ENCODE results near the gene PAX4.

Gene PAX4

DNA sequence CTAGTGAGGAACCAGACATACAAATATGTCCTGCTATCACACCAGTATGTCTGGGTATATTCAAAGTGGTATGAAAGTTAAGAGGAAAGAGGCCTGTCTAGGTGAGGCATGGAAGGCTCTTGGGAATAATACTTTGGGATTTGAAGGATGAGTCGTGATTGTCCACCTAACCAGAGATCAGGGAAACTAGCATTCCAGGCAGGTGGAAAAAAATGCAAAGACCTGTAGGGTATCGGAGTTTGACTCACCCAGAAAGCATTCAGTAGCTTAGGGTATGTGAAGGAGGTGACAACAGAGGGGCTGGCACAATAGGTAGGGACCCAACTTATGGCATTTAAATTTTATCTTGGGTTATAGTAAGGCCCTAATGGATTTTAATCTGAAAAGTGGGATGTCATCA lies 31.6 kb downstream of the PAX4 start:
- Histone ChIP-seq H3K4me1 (peaks cover 6% of the 10 kb centered on the region), H3K4me2 (ENCODE audit: low read length) (no peak overlapping the region), H2AFZ (no peak overlapping the region), H3K36me3 (ENCODE audit: control insufficient read depth, insufficient read depth, low read length) (no peaks in the 10 kb centered on the region), H3K27ac (no peak overlapping the region), H3K9ac (no peak overlapping the region), H3K9me3 (ENCODE audit: control insufficient read depth, low read length) (no peaks in the 10 kb centered on the region), H3K79me2 (peaks cover 14% of the 10 kb centered on the region), H3K4me3 (ENCODE audit: low read depth, low read length) (no peak overlapping the region), H3K27me3 (ENCODE audit: control insufficient read depth, insufficient read depth, low read length) (no peaks in the 10 kb centered on the region)
- TF ChIP-seq, protein P1, sequence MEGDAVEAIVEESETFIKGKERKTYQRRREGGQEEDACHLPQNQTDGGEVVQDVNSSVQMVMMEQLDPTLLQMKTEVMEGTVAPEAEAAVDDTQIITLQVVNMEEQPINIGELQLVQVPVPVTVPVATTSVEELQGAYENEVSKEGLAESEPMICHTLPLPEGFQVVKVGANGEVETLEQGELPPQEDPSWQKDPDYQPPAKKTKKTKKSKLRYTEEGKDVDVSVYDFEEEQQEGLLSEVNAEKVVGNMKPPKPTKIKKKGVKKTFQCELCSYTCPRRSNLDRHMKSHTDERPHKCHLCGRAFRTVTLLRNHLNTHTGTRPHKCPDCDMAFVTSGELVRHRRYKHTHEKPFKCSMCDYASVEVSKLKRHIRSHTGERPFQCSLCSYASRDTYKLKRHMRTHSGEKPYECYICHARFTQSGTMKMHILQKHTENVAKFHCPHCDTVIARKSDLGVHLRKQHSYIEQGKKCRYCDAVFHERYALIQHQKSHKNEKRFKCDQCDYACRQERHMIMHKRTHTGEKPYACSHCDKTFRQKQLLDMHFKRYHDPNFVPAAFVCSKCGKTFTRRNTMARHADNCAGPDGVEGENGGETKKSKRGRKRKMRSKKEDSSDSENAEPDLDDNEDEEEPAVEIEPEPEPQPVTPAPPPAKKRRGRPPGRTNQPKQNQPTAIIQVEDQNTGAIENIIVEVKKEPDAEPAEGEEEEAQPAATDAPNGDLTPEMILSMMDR (IDR thresholded peaks at IDR 0.05) = no peak

DNA sequence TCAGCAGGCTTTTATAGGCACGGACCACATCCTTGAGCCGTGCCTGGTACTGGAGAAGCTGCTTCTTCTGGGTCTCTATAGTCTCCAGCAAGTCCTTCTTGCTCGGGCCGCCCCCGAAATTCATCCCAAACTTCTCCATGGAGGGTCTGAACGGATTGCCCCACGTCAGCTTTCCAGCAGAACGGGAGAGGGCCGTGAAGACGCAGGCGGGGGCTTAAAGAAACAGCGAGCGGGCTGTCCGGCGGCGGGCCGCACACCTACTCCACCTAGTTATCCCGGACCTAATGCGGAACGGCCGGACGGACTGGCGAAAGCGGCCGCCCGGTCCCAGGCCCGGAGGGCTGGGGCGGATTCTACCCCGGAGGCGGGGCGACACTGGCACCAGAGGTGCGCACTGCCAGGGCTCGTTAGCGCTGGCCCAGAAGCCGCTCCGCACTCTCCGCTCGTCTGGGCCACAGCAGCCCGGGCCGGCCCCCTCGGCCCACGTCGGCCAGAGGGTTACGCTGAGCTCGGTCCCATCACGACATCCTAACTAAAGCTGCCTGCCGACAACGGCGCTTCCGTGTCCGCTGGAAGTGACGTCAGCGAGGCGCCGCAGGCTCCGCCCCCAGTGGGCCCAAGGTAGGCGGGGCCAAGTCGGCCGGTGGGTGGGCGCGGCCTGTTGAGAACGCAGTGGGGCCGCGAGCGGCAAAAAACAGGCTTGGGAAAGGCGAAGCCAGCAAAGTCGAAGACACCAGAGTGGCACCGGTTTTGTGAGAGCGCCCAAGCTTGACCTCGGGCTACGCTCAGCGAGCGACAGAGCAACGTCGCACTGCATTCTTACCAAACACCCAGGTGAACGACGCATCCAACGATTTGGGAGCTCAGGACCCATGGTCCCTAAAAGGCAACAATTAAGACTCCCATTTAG lies 32.6 kb downstream of the PAX4 start, which contains the start of gene GCC1:
TSS of gene GCC1 (minus strand) at position 553 of the 910 bp plus-strand sequence. CDS start at position 139, 414 bp downstream.
- no peaks in the 10 kb centered on the region for H3K27me3 ChIP-seq (ENCODE audit: control insufficient read depth, insufficient read depth, low read length)
- H3K36me3 ChIP-seq (ENCODE audit: control insufficient read depth, insufficient read depth, low read length) = no peaks in the 10 kb centered on the region

DNA sequence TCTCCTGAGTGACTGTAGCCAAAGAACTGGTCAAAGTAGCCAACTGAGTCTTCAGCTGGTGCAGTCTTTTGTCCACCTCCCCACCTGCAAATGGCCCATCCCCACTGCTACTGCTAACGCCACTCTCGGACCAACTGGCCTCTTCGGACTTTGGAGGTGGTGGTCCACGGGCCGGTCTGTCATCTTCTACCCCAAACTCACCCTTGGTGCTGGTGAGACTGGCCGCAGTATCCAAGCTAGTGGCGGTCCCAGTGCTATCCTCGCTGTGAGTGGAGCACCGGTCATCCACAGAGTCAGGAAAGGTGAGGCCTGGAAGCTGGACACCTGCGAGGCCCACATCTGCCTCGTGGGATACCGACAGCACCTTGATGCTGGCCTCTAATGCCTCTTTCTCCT lies 33.3 kb downstream of the PAX4 start:
- Histone ChIP-seq H3K27ac (peak overlapping the region; percentile 83), H3K9ac (peak overlapping the region; percentile 55), H3K27me3 (ENCODE audit: control insufficient read depth, insufficient read depth, low read length) (no peaks in the 10 kb centered on the region), H3K4me1 (peaks cover 6% of the 10 kb centered on the region), H3K79me2 (peaks cover 14% of the 10 kb centered on the region), H3K4me3 (ENCODE audit: low read depth, low read length) (peak overlapping the region; percentile 89), H2AFZ (peak overlapping the region; percentile 77), H3K4me2 (ENCODE audit: low read length) (peak overlapping the region; percentile 97), H3K9me3 (ENCODE audit: control insufficient read depth, low read length) (no peaks in the 10 kb centered on the region), H3K36me3 (ENCODE audit: control insufficient read depth, insufficient read depth, low read length) (no peaks in the 10 kb centered on the region)
- TF ChIP-seq, protein P1 (IDR thresholded peaks at IDR 0.05) = no peak

More for the DNA sequence above, 32.6 kb downstream of the PAX4 start, which contains the start of gene GCC1:
- H3K9me3 ChIP-seq (ENCODE audit: control insufficient read depth, low read length) = no peaks in the 10 kb centered on the region
- H3K27ac ChIP-seq = peak within 1 kb of the TSS; percentile 83
- peak within 1 kb of the TSS; percentile 55 for H3K9ac ChIP-seq
- peak within 1 kb of the TSS; percentile 89 for H3K4me3 ChIP-seq (ENCODE audit: low read depth, low read length)
- H3K4me2 ChIP-seq (ENCODE audit: low read length) = peak within 1 kb of the TSS; percentile 97
- TF ChIP-seq, protein P1 (IDR thresholded peaks at IDR 0.05) = no peak
- peaks cover 14% of the 10 kb centered on the region for H3K79me2 ChIP-seq
- peak within 1 kb of the TSS; percentile 77 for H2AFZ ChIP-seq
- peaks cover 6% of the 10 kb centered on the region for H3K4me1 ChIP-seq

DNA sequence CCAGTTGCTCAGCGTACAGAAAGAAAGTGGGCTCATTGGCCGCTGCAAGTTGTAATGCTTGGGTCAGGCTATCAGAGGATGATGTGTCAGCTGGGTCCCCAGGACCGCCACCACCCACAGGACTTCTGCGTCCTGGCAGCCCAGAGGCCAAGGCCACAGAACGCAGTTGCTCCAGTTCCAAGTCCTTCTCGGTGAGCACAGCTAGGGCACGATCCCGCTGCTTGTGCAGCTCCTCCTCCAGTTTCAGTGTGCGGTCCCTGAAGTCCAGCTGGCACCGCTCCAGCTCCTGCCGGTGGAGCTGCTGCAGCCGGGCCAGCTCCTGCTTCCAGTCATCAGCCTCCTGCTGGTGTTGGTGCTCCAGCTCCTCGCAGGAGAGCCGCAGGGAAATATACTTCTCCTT lies 35.6 kb downstream of the PAX4 start:
- Histone ChIP-seq H3K4me1 (peaks cover 5% of the 10 kb centered on the region), H2AFZ (no peak overlapping the region), H3K4me2 (ENCODE audit: low read length) (no peak overlapping the region), H3K9me3 (ENCODE audit: control insufficient read depth, low read length) (no peaks in the 10 kb centered on the region), H3K27ac (no peak overlapping the region), H3K9ac (no peak overlapping the region), H3K4me3 (ENCODE audit: low read depth, low read length) (no peak overlapping the region), H3K27me3 (ENCODE audit: control insufficient read depth, insufficient read depth, low read length) (no peaks in the 10 kb centered on the region), H3K79me2 (peaks cover 14% of the 10 kb centered on the region), H3K36me3 (ENCODE audit: control insufficient read depth, insufficient read depth, low read length) (no peaks in the 10 kb centered on the region)
- TF ChIP-seq, protein P1 (IDR thresholded peaks at IDR 0.05) = no peak

All from parathyroid adenoma (tissue), 2 donors.